Activated CD4-positive, alpha-beta T cell treated with anti-CD3 and anti-CD28 coated beads for 4 hours (primary cell): ENCODE results near the gene SDR42E2.
"Not testable (repeated sequence)": the region's sequence is repeated elsewhere in the genome, so short reads cannot be mapped to it uniquely, and the experiment has no call there.

Experiments
- DNase-seq, 2 donors: peaks; one replicate each; pipeline ENCODE4 v3.0.0-alpha.2; 2020

SDR42E2 gene

DNA sequence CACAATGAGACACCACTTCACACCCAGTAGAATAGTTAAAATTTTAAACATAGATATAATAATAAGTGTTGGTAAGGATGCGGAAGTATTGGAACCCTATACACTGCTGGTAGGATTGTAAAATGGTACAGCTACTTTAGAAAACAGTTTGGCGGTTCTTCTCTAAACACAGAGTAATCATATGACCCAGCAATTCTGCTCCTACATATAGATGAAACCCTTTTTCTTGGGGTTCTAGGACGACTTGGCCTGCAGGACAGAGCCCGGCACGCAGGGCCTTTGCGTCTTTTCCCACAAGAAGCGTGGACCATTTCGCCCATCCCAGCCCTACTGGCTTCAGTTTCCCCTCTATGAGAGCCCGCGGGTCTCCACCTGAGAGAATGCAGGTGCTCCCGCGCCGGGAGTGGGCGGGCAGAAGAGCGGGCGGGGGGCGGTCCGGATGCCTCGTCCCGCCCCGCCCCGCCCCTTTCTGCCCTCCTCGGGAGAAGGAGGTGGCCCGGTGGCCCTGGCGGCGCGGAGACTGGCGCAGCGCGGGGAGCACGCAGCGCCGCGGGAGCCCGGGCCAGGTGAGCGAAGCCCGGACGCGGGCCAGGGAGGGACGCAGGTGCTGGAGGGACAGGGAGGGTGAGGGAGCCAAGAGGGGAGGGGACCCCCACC, at the start of gene SDR42E2:
Gene SDR42E2 (plus strand): TSS at position 508 of the 657 bp plus-strand sequence. CDS start 3,077 bp downstream, outside the sequence.
- peak; percentile 42 to 46 for DNase-seq

DNA sequence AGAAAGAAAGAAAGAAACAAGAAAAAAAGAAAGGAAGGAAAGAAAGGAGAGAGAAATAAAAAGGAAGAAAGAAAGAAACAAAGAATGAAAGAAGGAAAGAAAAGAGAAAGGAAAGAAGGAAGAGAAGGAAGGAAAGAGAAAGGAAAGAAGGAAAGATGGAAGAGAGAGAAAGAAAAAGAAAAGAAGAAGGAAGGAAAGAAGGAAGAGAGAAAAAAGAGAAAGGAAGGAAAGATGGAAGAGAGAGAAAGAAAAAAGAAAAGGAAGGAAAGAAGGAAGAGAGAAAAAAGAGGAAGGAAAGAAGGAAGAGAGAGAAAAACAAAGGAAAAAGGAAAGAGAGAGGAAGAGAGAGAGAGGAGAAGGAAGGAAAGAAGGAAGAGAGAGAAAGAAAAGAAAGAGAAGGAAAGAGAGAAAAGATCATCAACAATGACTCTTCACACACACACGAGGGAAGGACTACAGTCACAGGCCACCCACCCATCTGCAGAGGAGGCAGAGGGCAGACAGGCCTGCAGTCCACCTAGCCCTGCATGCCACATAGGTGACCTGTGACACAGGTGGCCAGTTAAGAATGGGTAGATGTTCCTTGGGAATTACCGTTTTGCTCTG, 46.1 kb upstream of the SDR42E2 start:
- DNase-seq: no peak

DNA sequence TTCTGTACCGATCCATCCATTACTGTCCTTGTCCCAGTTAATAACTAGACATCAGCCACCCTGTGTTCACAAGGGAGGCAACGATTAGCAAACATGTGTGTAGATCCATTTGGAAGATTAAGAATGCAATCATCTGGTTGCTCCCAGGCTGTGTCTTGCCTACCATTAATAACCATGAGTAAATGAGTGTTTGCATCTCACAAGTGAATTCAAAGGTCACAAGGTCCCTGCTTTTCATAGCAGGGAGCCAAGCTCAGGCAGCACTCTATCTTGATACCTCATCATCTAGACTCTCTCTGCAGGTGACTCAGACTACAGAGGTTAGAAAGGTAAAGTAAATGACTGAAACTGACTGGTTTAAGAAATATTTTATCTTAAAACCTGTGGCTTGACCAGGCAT, 44.7 kb upstream of the SDR42E2 start:
- DNase-seq: no peak

DNA sequence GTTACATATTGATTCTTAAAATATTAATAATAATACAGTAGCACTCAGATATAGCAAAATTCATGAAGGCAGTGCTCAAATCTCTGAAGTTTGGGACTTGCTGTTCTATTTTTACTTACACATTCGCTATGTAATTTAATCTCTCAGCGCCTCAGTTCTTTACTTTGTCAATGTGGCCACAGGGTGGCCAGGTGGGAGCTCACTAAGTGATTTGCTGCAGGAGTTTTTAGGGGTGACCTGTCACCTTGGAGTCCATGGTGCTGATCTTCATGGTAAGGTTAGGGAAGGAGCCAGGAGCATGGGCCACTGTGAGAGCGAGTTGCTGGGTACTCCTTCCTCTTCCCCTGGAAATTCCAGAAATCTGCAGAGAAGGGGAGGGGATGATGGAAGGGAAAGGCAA, 41.9 kb upstream of the SDR42E2 start:
- DNase-seq: no peak

DNA sequence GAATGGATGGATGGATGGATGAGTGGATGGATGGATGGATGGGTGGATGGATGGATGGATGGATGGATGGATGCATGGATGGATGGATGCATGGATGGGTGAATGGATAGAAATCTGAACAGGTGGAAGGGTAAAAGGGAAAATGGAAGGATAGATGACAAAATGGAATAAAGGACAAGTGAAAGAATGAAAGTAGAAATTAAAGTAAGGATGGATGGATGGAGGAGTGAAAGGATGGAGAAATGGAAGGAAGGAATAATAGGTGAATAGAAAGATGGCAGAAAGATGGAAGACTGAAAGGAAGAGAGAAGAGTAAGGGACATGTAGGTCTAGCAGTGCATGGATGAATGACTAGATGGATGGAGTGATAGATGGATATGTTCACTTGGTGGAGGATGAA, 40.1 kb upstream of the SDR42E2 start:
- DNase-seq: no peak

DNA sequence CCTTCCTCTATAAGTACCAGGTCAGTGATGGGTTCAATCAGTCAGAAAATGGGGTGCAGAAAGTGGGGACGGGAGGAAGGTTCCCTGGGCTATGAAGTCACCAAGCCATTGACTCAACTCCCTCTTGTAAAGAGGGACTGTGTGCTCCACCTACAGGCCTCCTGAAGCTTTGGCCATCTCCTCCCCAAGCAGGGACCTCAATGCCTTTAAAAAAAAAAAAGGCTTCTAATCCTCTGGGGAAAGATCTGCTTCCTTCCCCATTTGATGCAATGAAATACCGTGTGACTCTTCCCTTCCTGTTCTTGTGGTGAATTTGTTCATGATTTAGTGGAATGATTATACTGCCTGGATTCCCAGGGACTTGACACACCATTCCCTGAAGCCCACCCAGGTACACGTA, 39.2 kb upstream of the SDR42E2 start:
- DNase-seq: no peak

DNA sequence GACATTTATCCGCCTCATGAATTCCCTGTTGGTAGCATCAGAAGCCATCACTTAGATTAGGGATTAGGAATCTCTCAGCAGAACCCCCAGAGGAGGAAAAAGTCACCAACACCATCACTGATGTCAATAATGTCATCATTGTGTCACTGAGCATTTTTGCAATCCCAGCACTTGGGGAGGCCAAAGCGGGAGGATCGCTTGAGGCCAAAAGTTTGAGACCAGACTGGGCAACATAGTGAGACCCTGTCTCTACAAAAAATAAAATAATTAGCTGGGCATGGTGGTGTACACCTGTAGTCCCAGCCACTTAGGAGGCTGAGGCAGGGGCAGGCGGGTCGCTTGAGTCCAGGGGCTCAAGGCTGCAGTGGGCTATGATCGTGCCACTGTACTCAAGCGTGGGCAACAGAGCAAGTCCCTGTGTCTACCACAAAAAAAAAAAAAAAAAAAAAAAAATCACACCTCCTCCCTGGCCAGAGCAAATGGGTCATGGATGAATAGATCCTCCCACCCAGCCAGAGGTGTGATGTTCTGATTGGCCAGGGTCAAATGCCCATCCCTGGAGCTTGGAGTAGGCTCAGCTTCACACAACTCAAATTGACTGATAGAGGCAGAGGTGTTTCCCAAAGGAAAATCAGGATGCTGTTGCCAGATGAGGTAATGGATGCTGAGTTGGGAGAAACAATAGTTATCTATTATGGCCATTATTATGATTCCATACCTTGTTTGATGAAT, 38.4 kb upstream of the SDR42E2 start:
- DNase-seq: no peak

DNA sequence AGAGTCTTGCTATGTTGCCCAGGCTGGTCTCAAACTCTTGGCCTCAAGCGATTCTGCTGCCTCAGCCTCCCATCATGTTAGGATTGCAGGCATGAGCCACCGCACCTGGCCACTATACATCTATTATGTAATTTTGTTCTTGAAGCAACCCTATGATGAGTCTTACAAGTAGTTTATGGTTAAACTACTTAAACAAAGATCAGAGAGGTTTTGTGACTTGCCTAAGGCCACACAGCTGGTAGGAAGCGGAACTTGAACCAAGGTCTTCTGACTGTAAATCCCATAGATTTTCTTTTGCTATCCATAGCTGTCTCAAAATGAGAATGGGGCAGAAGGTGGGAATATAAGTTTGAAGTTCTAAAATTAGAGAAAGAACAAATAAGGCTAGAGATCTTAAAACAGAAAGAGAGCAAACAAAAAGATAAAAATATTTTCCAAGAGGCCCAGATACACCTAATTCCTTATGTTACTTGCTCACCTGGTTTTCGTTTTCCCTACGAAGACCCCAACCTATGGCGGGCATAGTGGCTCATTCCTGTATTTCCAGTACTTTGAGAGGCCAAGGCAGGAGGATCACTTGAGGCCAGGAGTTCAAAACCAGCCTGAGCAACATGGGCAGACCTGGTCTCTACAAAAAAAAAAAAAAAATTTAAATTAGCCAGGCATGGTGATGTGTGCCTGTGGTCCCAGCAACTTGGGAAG, 37.6 kb upstream of the SDR42E2 start:
- DNase-seq: no peak

DNA sequence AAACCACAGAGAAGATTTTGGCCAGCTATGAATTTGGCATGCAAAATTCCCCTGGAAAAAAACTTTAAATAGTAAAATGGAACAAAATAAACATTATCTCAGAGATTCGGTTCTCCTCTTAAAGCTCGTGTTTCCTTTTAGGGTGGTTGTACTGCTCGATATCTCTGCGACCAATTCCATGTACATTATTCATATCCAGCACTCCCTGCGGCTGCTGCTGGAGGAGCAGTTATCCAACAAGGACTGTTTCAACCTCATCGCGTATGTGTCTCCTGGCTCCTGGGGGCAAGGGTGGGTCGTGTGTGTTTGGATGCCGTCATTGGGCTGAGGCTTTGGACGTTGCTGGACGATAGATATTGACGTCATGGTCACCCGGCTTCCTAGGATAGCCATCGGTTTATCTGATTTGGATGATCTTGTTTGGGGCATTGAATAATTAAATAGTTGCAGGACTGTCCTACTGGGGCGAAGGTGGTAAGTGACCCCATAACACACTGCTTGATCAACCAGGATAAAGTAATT, 36.2 kb upstream of the SDR42E2 start:
- DNase-seq: no peak

DNA sequence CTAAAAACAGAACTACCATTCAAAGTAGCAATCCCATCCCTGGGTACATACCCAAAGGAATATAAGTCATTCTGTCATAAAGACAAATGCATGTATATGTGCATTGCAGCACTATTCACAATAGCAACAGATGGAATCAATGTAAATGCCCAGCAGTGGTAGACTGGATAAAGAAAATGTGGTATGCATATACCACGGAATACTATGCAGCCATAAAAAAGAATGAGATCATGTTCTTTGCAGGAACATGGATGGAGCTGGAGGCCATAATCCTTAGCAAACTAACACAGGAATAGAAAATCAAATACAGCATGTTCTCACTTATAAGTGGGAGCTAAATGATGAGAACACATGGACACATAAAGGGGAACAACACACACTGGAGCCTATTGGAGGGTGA, 33.8 kb upstream of the SDR42E2 start:
- not testable (repeated sequence) for DNase-seq

DNA sequence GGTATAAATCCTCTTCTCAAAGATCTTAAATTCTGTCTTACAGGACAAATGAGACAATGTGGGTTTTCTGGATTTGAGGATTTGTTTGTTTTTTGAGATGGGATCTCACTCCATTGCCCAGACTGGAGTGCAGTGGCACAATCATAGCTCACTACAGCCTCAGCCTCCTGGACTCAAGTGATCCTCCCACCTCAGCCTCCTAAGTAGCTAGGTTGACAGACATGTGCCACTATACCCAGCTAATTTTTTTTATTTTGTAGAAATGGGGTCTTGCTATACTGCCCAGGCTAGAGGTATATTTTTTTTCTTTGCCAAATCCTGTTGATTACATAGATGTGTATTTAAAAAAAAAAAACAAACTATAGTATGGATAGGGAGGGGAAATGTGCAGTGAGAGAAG, 31.8 kb upstream of the SDR42E2 start:
- no peak for DNase-seq

DNA sequence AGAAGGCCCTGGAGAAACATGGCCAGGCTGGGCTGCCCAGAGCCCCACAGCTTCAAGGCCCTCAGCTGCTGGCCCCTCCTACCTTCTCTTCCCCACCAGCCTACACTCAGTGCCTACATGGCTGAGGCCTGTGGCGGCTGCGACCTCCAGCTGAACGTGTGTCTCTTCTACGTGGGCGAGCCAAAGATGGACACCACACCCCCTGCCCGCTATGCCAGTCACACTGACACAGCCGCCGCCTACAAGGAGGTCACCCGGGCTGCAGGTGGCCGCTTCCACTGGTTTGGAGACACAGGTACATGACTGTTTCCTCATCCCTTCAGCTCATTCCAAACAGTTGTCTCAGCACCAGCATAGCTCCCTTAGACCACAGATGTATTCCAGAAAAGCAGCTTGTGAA, 29.5 kb upstream of the SDR42E2 start:
- no peak for DNase-seq

DNA sequence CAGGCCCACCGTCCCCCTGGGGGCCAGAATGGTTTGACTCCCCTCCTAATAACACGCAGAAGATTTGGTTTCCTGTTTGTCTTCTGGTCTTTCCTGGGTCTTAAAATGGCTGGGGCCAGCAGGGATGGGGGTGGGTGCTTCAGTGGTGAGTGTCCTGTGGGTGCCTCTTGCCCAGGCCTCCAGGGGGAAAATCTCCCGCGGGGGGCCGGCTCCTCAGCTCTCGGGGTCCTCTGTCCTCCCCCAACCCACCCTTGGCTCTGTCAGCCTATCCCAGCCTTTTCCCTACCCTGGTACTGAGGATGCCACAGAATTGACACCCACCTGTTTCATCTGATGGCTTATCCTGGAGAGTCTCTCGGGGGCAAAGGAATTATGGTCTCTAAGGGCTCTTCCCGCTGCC, 23.8 kb upstream of the SDR42E2 start:
- no peak for DNase-seq

DNA sequence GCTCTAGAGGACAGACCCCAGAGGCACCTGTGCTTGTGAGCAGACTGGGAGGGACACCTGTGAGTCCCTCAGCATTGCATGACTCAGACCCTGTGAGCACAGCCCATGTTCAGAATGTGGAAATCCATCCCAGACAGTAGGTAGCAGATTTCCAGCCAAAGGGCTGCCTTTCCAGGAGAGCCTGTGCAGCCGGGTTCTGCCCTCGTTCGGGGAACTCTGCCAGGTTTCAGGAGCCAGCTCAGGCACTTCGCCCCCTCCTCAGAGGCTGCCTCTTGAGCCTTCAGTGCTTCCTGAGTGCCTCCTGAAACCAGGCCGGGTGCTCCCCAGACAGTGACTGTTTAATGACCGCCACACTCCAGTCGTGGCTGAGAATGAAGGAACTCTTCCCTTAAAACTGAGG, 23.3 kb upstream of the SDR42E2 start:
- DNase-seq: no peak

DNA sequence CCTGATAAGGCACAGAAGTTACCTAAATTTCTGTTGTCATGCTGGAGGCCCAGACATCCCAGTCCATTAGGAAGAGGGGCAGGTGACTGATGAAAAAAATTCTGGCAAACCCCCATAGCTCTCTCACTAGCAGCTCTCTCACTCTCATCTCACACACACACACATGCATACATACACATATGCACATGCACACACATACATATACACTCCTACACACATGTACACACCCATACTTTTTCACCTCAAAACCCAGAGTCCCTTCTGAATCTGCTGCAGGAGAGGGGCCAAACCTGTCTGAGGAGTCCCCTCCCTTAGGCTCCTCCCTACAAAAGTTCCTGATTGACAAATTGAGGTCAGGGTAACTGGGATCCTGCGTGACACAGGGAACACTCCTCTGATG, 22.6 kb upstream of the SDR42E2 start:
- DNase-seq: no peak

DNA sequence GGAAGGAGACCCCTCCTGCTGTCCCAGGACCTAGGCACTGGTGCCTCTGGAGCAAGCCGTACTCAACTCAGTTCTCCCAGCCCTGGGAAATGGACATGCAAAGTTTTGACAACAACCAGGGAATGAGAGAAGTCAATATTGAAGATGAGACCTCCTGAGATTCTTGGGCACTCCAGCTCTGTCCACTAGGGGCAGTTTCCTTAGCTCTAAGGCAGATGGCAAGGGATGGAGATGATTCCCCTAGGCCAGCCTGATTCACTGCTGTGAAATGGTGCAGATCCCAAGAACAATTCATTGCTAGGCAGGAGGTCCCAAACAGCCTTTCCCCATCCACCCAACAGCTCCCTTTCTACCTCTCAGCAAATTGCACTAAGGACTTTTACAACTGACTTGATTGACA, 20.5 kb upstream of the SDR42E2 start:
- DNase-seq: no peak

DNA sequence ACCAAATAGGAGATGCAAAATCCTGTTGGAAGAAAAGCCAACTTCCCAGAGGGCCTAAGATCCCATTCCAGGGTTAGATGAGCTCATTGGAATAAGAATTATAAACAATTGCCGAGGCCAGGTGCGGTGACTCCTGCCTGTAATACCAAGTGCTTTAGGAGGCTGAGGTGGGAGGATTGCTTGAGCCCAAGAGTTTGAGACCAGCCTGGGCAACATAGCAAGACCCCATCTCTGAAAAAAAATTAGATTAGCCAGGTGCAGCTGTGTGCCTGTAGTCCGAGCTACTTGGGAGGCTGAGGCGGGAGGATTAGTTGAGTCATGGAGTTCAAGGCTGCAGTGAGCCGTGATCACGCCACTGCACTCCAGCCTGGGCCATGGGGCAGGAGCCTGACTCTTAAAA, 17.8 kb upstream of the SDR42E2 start:
- no peak for DNase-seq

DNA sequence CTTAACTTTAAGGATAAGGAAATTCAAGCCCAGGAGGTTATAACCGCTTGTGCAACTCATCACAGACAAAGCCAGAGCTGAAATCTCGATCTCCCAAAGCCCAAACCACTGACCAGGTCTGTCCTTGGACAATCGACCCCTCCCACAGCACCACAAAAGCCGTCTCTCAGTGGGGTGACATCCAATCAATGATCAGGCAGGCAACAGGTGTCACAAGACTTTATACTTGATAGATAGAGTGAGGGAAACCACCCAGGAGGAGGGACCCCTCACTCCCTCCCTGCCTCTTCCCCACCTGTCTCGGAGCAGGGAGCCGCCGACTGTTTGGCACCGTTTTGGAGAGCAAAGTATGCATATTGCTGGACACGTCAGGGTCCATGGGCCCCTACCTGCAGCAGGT, 14.5 kb upstream of the SDR42E2 start:
- DNase-seq: no peak

DNA sequence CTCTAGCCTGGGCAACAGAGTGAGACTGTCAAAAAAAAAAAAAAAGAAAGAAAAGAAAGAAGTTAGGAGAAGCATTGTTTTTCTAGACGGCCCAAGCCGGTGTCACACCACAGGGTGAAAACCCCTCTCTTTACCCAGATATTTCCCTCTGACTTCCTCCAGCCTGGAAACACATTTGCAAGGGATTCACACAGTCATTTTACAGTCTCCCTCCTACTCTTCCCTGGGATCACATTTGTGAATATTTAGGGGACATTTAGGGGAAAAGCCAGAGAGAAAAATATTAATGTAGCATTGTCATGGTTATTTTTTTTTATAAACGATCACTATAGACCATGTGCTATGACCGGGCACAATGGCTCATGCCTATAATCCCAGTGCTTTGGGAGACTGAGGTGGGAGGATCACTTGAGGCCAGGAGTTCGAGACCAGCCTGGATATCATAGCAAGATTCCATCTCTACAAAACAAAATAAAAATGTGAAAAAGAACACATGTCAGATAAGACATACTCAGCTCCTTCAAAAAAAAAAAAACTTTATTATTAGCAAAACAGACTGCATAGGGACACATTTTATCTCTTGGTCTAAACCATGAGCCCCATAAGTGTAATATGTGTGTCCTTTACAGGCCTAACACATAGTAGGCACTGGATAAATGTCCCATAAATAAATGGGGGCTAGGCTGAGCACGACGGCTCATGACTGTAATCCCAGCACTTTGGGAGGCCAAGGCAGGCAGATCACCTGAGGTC, 10.9 kb upstream of the SDR42E2 start:
- DNase-seq: no peak

DNA sequence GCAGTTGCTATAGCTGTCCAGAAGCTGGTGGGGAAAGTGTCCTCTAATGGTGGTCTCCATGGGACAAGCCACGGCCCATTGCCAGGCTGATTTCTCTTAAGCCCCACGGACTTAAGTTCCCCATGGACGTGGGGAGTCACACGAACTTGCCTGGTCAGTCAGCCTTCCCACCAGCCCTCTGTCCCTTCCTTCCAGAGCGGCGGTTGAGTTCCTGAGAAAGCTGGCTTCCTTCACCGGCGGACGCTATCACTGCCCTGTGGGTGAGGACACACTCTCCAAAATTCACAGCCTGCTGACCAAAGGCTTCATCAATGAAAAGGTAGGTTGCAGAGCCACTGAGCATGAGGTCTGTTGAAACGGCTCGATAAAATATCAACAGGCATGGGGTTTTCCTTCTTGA, 10.0 kb upstream of the SDR42E2 start:
- no peak for DNase-seq

DNA sequence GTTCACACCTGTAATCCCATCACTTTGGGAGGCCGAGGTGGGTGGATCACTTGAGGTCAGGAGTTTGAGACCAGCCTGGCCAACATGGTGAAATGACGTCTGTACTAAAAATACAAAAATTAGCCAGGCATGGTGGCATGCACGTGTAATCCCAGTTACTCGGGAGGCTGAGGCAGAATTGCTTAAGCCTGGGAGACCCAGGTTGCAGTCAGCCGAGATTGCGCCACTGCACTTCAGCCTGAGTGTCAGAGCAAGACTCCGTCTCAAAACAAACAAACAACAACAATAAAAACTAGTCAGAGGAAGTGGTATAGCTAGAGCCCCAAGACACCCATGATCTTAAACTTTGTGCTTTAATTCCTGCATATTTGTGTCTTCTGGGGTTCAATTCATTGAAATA, 9.2 kb upstream of the SDR42E2 start:
- DNase-seq: not testable (repeated sequence)

DNA sequence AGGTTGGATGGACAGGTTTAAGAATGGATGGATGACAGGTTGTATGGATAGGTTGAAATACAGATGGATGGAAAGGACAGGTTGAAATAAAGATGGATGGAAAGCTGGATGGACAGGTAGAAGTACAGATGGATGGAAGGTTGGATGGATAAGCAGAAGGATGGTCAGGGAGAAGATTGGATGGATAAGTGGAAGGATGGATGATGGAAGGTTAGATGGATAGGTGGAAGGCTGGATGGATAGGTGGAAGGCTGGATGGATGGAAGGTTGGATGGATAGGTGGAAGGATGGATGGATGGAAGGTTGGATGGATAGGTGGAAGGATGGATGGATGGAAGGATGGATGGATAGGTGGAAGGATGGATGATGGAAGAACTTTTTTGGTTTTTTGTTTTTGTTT, 905 bp upstream of the SDR42E2 start:
- DNase-seq: no peak

DNA sequence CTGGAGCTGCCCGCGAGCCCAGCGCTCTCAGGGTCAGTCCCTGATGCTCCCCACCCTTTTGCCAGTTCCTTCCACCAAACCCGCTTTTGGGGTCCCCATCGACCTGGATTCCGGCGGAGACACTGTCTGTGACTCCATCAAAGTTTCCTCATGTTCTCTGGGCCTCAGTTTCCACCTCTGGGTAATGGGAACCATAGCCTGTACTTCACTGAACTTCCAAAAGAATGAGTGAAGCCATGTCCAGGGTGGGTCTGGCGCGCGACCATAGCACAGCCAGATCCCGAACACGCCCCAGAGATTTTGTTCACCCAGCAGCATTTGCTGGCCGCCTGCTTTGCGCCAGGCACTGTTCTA, 327 bp downstream of the SDR42E2 start:
- DNase-seq: no peak
